H1 (cell line): Measurements from ENCODE around the gene STX7.

Experiments used
- EZH2 ChIP-seq: fragments of 200-600 bp; sonication (generic); IDR thresholded peaks from 2 replicates; pipeline ENCODE4 v1.7.1; 2012; ENCODE audit warnings: low read depth, mild to moderate bottlenecking, moderate library complexity, low read length, inconsistent platforms; ENCODE audit not compliant: severe bottlenecking
- JUN ChIP-seq: IDR thresholded peaks from 2 replicates; pipeline ENCODE4 v1.6.1; 2011; ENCODE audit warnings: low read depth, mild to moderate bottlenecking, improper control_type of control experiment, low read length
- KDM1A ChIP-seq: fragments of 200-600, 300-600 bp; sonication (generic); IDR thresholded peaks from 2 replicates; pipeline ENCODE4 v1.7.1; 2016; ENCODE audit warnings: mild to moderate bottlenecking, low read length, borderline replicate concordance
- POLR2A ChIP-seq, 2 experiments: IDR thresholded peaks; 1 replicate in 1 of 2; 2 replicates in 1 of 2; pipeline ENCODE4 v1.6.1; 2011; ENCODE audit warnings: low read depth in 2 of 2, low read length in 2 of 2, mild to moderate bottlenecking in 2 of 2; ENCODE audit errors: control extremely low read depth in 1 of 2
- TF ChIP-seq, protein P1 (sequence below): IDR thresholded peaks from 2 replicates; pipeline ENCODE4 v1.6.1; 2012; ENCODE audit warnings: inconsistent platforms
- TF ChIP-seq, protein P2 (sequence below), 3 experiments: IDR thresholded peaks; 1 replicate in 2 of 3; 2 replicates in 1 of 3; pipeline versions ENCODE4 v1.5.1 to v1.6.1; 2011; ENCODE audit warnings: low read length in 3 of 3, mild to moderate bottlenecking in 3 of 3, inconsistent platforms in 2 of 3, low read depth in 1 of 3, moderate library complexity in 1 of 3; ENCODE audit not compliant: insufficient read depth in 1 of 3; ENCODE audit errors: control extremely low read depth in 1 of 3

DNA sequence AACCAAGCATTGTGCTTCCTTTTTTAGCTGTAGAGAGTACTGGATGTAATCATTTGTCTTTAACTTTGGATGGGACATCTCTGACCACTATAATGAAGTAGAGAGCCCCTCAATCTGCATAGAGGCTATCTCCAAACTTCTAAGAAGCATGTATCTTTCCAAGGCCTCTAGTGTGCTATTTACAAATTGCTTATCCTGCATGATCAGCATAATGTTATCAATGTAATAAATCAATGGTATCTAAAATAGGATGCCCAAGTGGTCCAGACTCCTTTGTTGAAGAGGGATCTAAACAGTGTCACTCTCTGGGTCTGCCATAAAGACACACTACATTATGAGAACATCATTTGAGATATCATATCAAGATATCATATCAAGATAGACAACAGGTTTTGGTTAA lies 31.9 kb upstream of the STX7 start:
- TF ChIP-seq POLR2A (IDR thresholded peaks at IDR 0.05; ENCODE audit: control extremely low read depth in 1 of 2, low read depth in 2 of 2, low read length in 2 of 2) (no peak), JUN (no peak), EZH2 (no peak), KDM1A (no peak)
- TF ChIP-seq, protein P1, sequence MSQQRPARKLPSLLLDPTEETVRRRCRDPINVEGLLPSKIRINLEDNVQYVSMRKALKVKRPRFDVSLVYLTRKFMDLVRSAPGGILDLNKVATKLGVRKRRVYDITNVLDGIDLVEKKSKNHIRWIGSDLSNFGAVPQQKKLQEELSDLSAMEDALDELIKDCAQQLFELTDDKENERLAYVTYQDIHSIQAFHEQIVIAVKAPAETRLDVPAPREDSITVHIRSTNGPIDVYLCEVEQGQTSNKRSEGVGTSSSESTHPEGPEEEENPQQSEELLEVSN = no peak
- TF ChIP-seq, protein P2, sequence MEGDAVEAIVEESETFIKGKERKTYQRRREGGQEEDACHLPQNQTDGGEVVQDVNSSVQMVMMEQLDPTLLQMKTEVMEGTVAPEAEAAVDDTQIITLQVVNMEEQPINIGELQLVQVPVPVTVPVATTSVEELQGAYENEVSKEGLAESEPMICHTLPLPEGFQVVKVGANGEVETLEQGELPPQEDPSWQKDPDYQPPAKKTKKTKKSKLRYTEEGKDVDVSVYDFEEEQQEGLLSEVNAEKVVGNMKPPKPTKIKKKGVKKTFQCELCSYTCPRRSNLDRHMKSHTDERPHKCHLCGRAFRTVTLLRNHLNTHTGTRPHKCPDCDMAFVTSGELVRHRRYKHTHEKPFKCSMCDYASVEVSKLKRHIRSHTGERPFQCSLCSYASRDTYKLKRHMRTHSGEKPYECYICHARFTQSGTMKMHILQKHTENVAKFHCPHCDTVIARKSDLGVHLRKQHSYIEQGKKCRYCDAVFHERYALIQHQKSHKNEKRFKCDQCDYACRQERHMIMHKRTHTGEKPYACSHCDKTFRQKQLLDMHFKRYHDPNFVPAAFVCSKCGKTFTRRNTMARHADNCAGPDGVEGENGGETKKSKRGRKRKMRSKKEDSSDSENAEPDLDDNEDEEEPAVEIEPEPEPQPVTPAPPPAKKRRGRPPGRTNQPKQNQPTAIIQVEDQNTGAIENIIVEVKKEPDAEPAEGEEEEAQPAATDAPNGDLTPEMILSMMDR (IDR thresholded peaks at IDR 0.05; ENCODE audit: control extremely low read depth in 1 of 3, insufficient read depth in 1 of 3, low read depth in 1 of 3, low read length in 3 of 3) = no peak
